K562 (cell line): ENCODE data around the gene PRDM16. TPM values are rescaled to one million over a fixed set of nuclear protein-coding genes. Genes with fewer than 3 reads are reported as not detected.

Experiments
- ATAC-seq: fragments of 200-7000 bp; cut with Tn5 transposase; 3 replicates; pipeline ENCODE4 v1.9.1; 2020; ENCODE audit warnings: moderate library complexity
- BruUV-seq: library from RNA; stranded (reverse); fragments of 400-500 nt; replicated peaks from 2 replicates; lab custom pipeline; 2021; lab: Mats Ljungman, UMichigan
- CTCF ChIA-PET: fragments of 300-600 bp; formaldehyde crosslinking; extraction: SDS; loops from one replicate; lab custom pipeline; 2021; ENCODE audit warnings: low intra/inter-chr PET ratio; lab: Yijun Ruan, JAX
- POLR2A ChIA-PET: fragments of 300-600, 350-650 bp; sonication (Branson Sonifier 250); formaldehyde crosslinking; extraction: SDS; loops from one replicate; lab custom pipeline; 2021; ENCODE audit warnings: antibody characterized with exemption, inconsistent platforms; lab: Yijun Ruan, JAX
- DNase-seq, 4 experiments: peaks; one replicate each; pipeline versions ENCODE4 v3.0.0 to v3.0.0-alpha.2; 2011 to 2018; ENCODE audit warnings: low spot score in 3 of 4, mixed read lengths in 3 of 4; ENCODE audit errors: extremely low read depth in 1 of 4
- FAIRE-seq: peaks from 2 replicates; lab custom pipeline; 2011; peaks lifted over from hg19 to GRCh38; lab: Jason Lieb, UNC
- H2AFZ ChIP-seq: 2 replicates; pipeline ENCODE4 v1.6.0; 2011; ENCODE audit warnings: low read depth, low read length, control low read depth, inconsistent platforms
- H3K27ac ChIP-seq: fragments of 200-600 bp; 3 replicates; pipeline ENCODE4 v1.8.0; 2011; ENCODE audit warnings: low read depth, mild to moderate bottlenecking, control low read depth, inconsistent platforms, low read length, moderate library complexity, mixed read lengths; ENCODE audit errors: extremely low read depth
- H3K27me3 ChIP-seq, 2 experiments: fragments of 300-600 bp in 1 of 2; 2 replicates in 1 of 2; 3 replicates in 1 of 2; pipeline versions ENCODE4 v1.6.0 to v1.8.0; 2011; ENCODE audit warnings: inconsistent platforms in 2 of 2, low read length in 2 of 2, mild to moderate bottlenecking in 1 of 2, mixed read lengths in 1 of 2, moderate library complexity in 1 of 2; ENCODE audit not compliant: control insufficient read depth in 2 of 2, insufficient read depth in 2 of 2
- H3K36me3 ChIP-seq: fragments of 300-600 bp; 3 replicates; pipeline ENCODE4 v1.8.0; 2011; ENCODE audit warnings: mild to moderate bottlenecking, low read length, inconsistent platforms; ENCODE audit not compliant: control insufficient read depth, insufficient read depth
- H3K4me1 ChIP-seq, 2 experiments: fragments of 200-600 bp in 1 of 2; replicated peaks in 1 of 2; 2 replicates in 1 of 2; 3 replicates in 1 of 2; pipeline versions ENCODE4 v1.5.1 to v1.8.0; 2011; ENCODE audit warnings: inconsistent platforms in 2 of 2, low read length in 2 of 2, mild to moderate bottlenecking in 1 of 2, mixed read lengths in 1 of 2, moderate library complexity in 1 of 2; ENCODE audit not compliant: control insufficient read depth in 2 of 2, insufficient read depth in 2 of 2
- H3K4me2 ChIP-seq: 2 replicates; pipeline ENCODE4 v1.6.1; 2011; ENCODE audit warnings: low read length, control low read depth, inconsistent platforms, mixed read lengths; ENCODE audit not compliant: insufficient read depth
- H3K4me3 ChIP-seq: fragments of 200-600 bp; sonication (generic), shearing (Covaris generic); 2 replicates; pipeline ENCODE4 v1.5.1; 2016; ENCODE audit warnings: control low read depth, inconsistent platforms
- H3K79me2 ChIP-seq: fragments of 200-600 bp; 3 replicates; pipeline ENCODE4 v1.8.0; 2011; ENCODE audit warnings: low read length, inconsistent platforms; ENCODE audit not compliant: control insufficient read depth, insufficient read depth
- H3K9ac ChIP-seq, 2 experiments: 2 replicates each; pipeline versions ENCODE4 v1.6.0 to v1.6.1; 2011; ENCODE audit warnings: low read depth in 2 of 2, low read length in 2 of 2, control low read depth in 1 of 2, inconsistent platforms in 1 of 2, mild to moderate bottlenecking in 1 of 2, mixed read lengths in 1 of 2; ENCODE audit not compliant: insufficient read depth in 1 of 2
- H3K9me1 ChIP-seq: one replicate; pipeline ENCODE4 v1.6.0; 2011; ENCODE audit warnings: inconsistent platforms, mild to moderate bottlenecking, low read length, moderate library complexity; ENCODE audit not compliant: control insufficient read depth, insufficient read depth
- H3K9me3 ChIP-seq: replicated peaks from 2 replicates; pipeline ENCODE4 v1.5.1; 2011; ENCODE audit warnings: low read depth, low read length, inconsistent platforms; ENCODE audit not compliant: control insufficient read depth, insufficient read depth
- H4K20me1 ChIP-seq: replicated peaks from 2 replicates; pipeline ENCODE4 v1.6.1; 2011; ENCODE audit warnings: low read length, inconsistent platforms, mixed read lengths; ENCODE audit not compliant: control insufficient read depth, insufficient read depth
- CGGBP1 ChIP-seq: fragments of 250-450 bp; sonication (Bioruptor Pico); IDR thresholded peaks from 2 replicates; pipeline ENCODE4 v1.9.0; 2021; ENCODE audit warnings: mild to moderate bottlenecking
- GTF2B ChIP-seq: IDR thresholded peaks from 2 replicates; pipeline ENCODE4 v1.6.1; 2011; ENCODE audit not compliant: insufficient read length; ENCODE audit errors: extremely low read depth
- HMG20B ChIP-seq: fragments of 250-450 bp; sonication (Bioruptor Pico); IDR thresholded peaks from 2 replicates; pipeline ENCODE4 v1.5.0; 2021; ENCODE audit warnings: mild to moderate bottlenecking
- LARP7 ChIP-seq: fragments of 450-650 bp; IDR thresholded peaks from 2 replicates; pipeline ENCODE4 v1.6.1; 2016
- MEF2A ChIP-seq: IDR thresholded peaks from 2 replicates; pipeline ENCODE4 v1.6.1; 2011; ENCODE audit warnings: low read depth, mild to moderate bottlenecking, low read length, moderate library complexity; ENCODE audit not compliant: control insufficient read depth
- MTF1 ChIP-seq: fragments of 250-450 bp; sonication (Bioruptor Pico); IDR thresholded peaks from 2 replicates; pipeline ENCODE4 v1.9.0; 2021; ENCODE audit warnings: moderate library complexity, mild to moderate bottlenecking, inconsistent platforms, borderline replicate concordance
- NR0B1 ChIP-seq: fragments of 450-650 bp; IDR thresholded peaks from one replicate; pipeline ENCODE4 v1.6.1; 2018; ENCODE audit warnings: mild to moderate bottlenecking, moderate library complexity; ENCODE audit not compliant: partially characterized antibody
- XRCC4 ChIP-seq: IDR thresholded peaks from one replicate; pipeline ENCODE4 v1.6.1; 2011; ENCODE audit not compliant: insufficient read depth, insufficient read length; ENCODE audit errors: extremely low read depth
- ZSCAN32 ChIP-seq: fragments of 450-650 bp; formaldehyde crosslinking; IDR thresholded peaks from 2 replicates; pipeline ENCODE4 v1.4.0; 2020; ENCODE audit warnings: mild to moderate bottlenecking, moderate library complexity
- WGBS: fragments of 100-300 bp; shearing (Covaris generic); methylation state at CpG from one replicate; pipeline ENCODE4 v1.1.6; 2016; ENCODE audit warnings: low coverage, mixed read lengths; ENCODE audit not compliant: insufficient coverage; ENCODE audit errors: missing lambda C conversion rate; 5-methylcytosine and 5-hydroxymethylcytosine counted together
- in situ Hi-C: fragments of 300-500 bp; cut with MboI; formaldehyde crosslinking; loops from 4 replicates; pipeline ENCODE4 v1.15.0; 2018; ENCODE audit warnings: inconsistent platforms, mixed read lengths
- intact Hi-C: fragments of 100-400 bp; cut with micrococcal nuclease; formaldehyde crosslinking; loops from 2 replicates; pipeline ENCODE4 v1.14.2; 2022
- polyA plus RNA-seq, 8 experiments: library from polyadenylated mRNA; depleted of rRNA in 4 of 8; stranded (reverse) in 5 of 8; unstranded in 3 of 8; fragments of >200 nt; fragmentation: Nextera tagmentation in 2 of 8; fragmentation: Illumina TruSeq in 1 of 8; extraction: Ambion mirVana in 2 of 8; extraction: Trizol in 1 of 8; gene quantifications; 2 replicates each; pipeline versions ENCODE4 v1.2.1 to v1.2.3, GENCODE V29; 2011 to 2014; ENCODE audit warnings: inconsistent platforms in 1 of 8, missing spikeins in 1 of 8
- total RNA-seq, 7 experiments: library from RNA; depleted of rRNA in 6 of 7; stranded (reverse); fragments of >200 nt in 6 of 7; fragmentation: Illumina TruSeq in 2 of 7; extraction: Trizol in 2 of 7; gene quantifications; 2 replicates each; pipeline versions ENCODE4 v1.2.1 to v1.2.3, GENCODE V29; 2011 to 2021; ENCODE audit warnings: low replicate concordance in 1 of 7

Gene PRDM16
- total and polyA plus RNA-seq, 9 of the 15 experiments (the other 6 are each of a cell fraction or from before 2014, with no cell fraction given): 0.10 to 0.27 TPM; not detected in 7

GRCh38 chr1:3119061-3119460, 50.1 kb downstream of the PRDM16 start (continued):
- TF ChIP-seq MEF2A (no peak), XRCC4 (no peak), HMG20B (CRISPR knock-in tag) (no peak), NR0B1 (no peak), ZSCAN32 (CRISPR knock-in tag) (no peak), CGGBP1 (CRISPR knock-in tag) (no peak)

- no peak overlapping the region for H3K4me3 ChIP-seq
- H4K20me1 ChIP-seq: peaks cover 6% of the 10 kb centered on the region; the same call in 1 of the 2 replicates
- DNase-seq: no peak
- BruUV-seq: no TSS peak
- no peaks in the 10 kb centered on the region for H3K36me3 ChIP-seq
- ChIA-PET POLR2A (no interaction called here), CTCF (no interaction called here)
- no peak overlapping the region for H2AFZ ChIP-seq
- 1% methylated on average over 8 of the region's 10 CpGs for WGBS
- H3K9ac ChIP-seq: no peak overlapping the region
- in situ Hi-C loops (no loop called here), intact Hi-C loops (no loop called here)
- H3K27me3 ChIP-seq: peaks cover 21 to 61% of the 10 kb centered on the region in 2 experiments; a peak in 4 of 5 replicates
- TF ChIP-seq GTF2B (no peak), LARP7 (no peak), MTF1 (CRISPR knock-in tag) (no peak)
- no peaks in the 10 kb centered on the region for H3K79me2 ChIP-seq
- FAIRE-seq: no peak
- H3K27ac ChIP-seq: no peak overlapping the region
- H3K9me3 ChIP-seq: no peaks in the 10 kb centered on the region
- H3K4me2 ChIP-seq: no peak overlapping the region
- no peaks in the 10 kb centered on the region for H3K9me1 ChIP-seq
- no peak for ATAC-seq
- H3K4me1 ChIP-seq: peaks cover 0 to 15% of the 10 kb centered on the region in 2 experiments; a peak in 1 of 5 replicates
These were observed 50.7 kb downstream of the PRDM16 start for GRCh38 chr1:3119725-3120124.
